Retinal pigment epithelial cell (primary cell): ENCODE results near the gene ARHGAP25.
A peak's percentile ranks its signal among the peaks of the same experiment; 100 is the strongest.

Experiments used
- DNase-seq: peaks from one replicate; pipeline ENCODE4 v3.0.0-alpha.2; 2010; ENCODE audit warnings: low read depth
- H3K4me3 ChIP-seq: 2 replicates; pipeline ENCODE4 v1.5.1; 2011; ENCODE audit warnings: mild to moderate bottlenecking, low read length, control low read depth, moderate library complexity
- TF ChIP-seq, protein P1 (sequence below): conservative IDR thresholded peaks from 2 replicates; pipeline ENCODE4 v1.5.1; 2011; ENCODE audit warnings: low read depth, low read length, control low read depth, inconsistent platforms

ARHGAP25 gene

DNA sequence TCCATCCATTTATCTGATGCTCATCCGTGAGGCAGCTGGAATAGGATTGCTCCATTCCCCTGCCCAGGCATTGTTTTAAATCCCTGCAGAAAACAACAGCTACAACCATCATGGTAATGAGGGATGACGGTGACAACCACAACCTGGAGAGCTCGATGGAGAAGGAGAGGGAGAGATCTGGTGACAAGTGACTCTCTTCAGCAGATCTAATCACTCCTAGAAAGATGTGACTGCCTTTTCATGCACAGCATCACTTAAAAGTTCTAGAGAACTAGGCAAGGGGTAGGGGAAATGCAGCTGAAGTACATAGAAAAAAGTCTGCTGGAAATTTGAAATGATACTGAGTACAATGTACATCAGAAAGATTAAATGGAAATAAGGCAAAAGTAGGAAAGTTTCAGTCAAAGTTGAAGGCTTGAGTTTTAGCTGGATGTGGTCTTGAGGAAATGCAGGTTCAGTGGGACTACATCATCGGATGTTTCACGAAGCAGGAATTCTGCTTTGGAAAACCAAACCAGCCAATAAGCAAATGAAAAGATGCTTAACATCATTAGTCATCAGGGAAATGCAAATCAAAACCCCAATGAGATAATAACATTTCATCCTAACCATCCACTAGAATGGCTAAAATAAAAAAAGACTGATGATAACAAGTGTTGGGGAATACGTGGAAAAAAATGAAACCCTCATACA is 6.8 kb upstream of the ARHGAP25 start:
- DNase-seq: no peak
- H3K4me3 ChIP-seq: no peak overlapping the region
- TF ChIP-seq, protein P1, sequence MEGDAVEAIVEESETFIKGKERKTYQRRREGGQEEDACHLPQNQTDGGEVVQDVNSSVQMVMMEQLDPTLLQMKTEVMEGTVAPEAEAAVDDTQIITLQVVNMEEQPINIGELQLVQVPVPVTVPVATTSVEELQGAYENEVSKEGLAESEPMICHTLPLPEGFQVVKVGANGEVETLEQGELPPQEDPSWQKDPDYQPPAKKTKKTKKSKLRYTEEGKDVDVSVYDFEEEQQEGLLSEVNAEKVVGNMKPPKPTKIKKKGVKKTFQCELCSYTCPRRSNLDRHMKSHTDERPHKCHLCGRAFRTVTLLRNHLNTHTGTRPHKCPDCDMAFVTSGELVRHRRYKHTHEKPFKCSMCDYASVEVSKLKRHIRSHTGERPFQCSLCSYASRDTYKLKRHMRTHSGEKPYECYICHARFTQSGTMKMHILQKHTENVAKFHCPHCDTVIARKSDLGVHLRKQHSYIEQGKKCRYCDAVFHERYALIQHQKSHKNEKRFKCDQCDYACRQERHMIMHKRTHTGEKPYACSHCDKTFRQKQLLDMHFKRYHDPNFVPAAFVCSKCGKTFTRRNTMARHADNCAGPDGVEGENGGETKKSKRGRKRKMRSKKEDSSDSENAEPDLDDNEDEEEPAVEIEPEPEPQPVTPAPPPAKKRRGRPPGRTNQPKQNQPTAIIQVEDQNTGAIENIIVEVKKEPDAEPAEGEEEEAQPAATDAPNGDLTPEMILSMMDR: no peak

GRCh38 chr2:68730828-68731227 is 3.8 kb upstream of the ARHGAP25 start:
- peak; percentile 56 for DNase-seq
- no peak overlapping the region for H3K4me3 ChIP-seq
- TF ChIP-seq, protein P1: no peak

- H3K4me3 ChIP-seq: no peak overlapping the region
- DNase-seq: no peak
- TF ChIP-seq, protein P1: no peak
These were observed 2.3 kb upstream of the ARHGAP25 start for GRCh38 chr2:68732036-68732932.

DNA sequence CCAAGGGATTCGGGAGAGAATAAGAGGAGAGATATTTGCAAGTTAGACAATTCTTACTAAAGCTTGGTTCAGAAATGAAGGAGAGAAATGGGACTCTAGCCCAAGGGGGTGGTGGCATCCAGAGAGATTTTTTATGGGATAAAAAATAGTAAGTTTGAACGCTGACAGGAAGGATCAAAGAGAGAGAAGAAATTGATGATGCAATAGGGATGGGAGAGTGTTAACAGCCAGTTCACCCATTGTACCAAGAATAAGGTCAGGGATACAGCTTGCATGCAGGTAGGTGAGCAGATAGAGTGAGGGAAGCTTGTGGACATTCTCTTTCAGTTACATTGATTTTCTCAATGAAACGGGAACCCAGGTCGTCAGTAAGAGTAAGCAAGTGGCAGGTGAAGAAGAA is 1.2 kb upstream of the ARHGAP25 start:
- TF ChIP-seq, protein P1: no peak
- H3K4me3 ChIP-seq: no peak overlapping the region
- no peak for DNase-seq

DNA sequence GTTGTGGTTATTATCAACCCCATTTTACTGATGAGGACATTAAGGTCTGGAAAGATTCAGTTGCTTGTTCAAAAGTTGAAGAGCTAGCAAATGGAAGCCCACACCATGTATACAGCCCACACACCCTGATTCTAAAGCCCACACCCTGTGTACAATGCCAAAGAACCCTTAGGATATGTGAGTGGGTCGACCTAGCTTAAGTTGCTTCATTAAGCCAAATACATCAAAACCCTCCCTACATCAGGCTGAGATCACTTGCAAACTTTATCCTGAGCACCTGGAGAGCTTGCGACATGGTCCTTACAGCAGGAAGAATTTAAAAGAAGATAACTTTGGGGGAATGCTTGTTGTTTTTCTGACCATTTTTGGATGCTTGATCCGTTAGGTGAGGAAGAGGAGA is 435 bp upstream of the ARHGAP25 start:
- DNase-seq: no peak
- H3K4me3 ChIP-seq: no peak overlapping the region
- TF ChIP-seq, protein P1: no peak

- DNase-seq: no peak
- TF ChIP-seq, protein P1: no peak
- H3K4me3 ChIP-seq: no peak overlapping the region
These were observed 1.5 kb downstream of the ARHGAP25 start for GRCh38 chr2:68736086-68736485.

- no peak overlapping the region for H3K4me3 ChIP-seq
- TF ChIP-seq, protein P1: no peak
- DNase-seq: no peak
These were observed 3.1 kb downstream of the ARHGAP25 start for GRCh38 chr2:68737711-68738110.
